Neural cell (in vitro differentiated cells): Measurements from ENCODE around the gene CUEDC1. TPM values are rescaled to one million over a fixed set of nuclear protein-coding genes. Genes with fewer than 3 reads are reported as not detected.

Experiments
- H2AFZ ChIP-seq: fragments of 200-600, 300-800 bp; sonication (generic), shearing (Covaris generic); 2 replicates; pipeline ENCODE4 v1.6.0; 2014; ENCODE audit warnings: low read depth, mild to moderate bottlenecking, antibody characterized with exemption, low read length, moderate library complexity
- H3F3A ChIP-seq: fragments of 200-600 bp; shearing (Covaris generic); 2 replicates; pipeline ENCODE4 v1.6.1; 2016; ENCODE audit warnings: mild to moderate bottlenecking, moderate library complexity, mixed read lengths, antibody characterized with exemption, low read length; ENCODE audit not compliant: insufficient read depth, poor library complexity, severe bottlenecking
- H3K27ac ChIP-seq: fragments of 200-600, 300-800 bp; sonication (generic), shearing (Covaris generic); 2 replicates; pipeline ENCODE4 v1.5.1; 2014; ENCODE audit warnings: mild to moderate bottlenecking, low read length, moderate library complexity
- H3K27me3 ChIP-seq: fragments of 300-800, 200-600 bp; sonication (generic), shearing (Covaris generic); 2 replicates; pipeline ENCODE4 v1.6.0; 2014; ENCODE audit warnings: mild to moderate bottlenecking, low read depth, low read length, moderate library complexity; ENCODE audit not compliant: insufficient read depth
- H3K36me3 ChIP-seq: fragments of 300-800, 200-600 bp; sonication (generic), shearing (Covaris generic); 2 replicates; pipeline ENCODE4 v1.5.1; 2014; ENCODE audit warnings: mild to moderate bottlenecking, antibody characterized with exemption, low read length, moderate library complexity; ENCODE audit not compliant: insufficient read depth
- H3K4me2 ChIP-seq: fragments of 300-800, 200-600 bp; sonication (generic), shearing (Covaris generic); 2 replicates; pipeline ENCODE4 v1.6.0; 2014; ENCODE audit warnings: mild to moderate bottlenecking, low read length
- H3K4me3 ChIP-seq: fragments of 300-800, 200-600 bp; sonication (generic), shearing (Covaris generic); 2 replicates; pipeline ENCODE4 v1.5.1; 2014; ENCODE audit warnings: mild to moderate bottlenecking, low read length, moderate library complexity
- H3K79me2 ChIP-seq: fragments of 200-600 bp; shearing (Covaris generic); replicated peaks from 2 replicates; pipeline ENCODE4 v1.6.0; 2014; ENCODE audit warnings: mild to moderate bottlenecking, low read length, moderate library complexity; ENCODE audit not compliant: insufficient read depth
- H3K9ac ChIP-seq: fragments of 300-800, 200-600 bp; sonication (generic), shearing (Covaris generic); 2 replicates; pipeline ENCODE4 v1.6.1; 2016; ENCODE audit warnings: mild to moderate bottlenecking, low read length, mixed read lengths
- H3K9me2 ChIP-seq: fragments of 200-600 bp; shearing (Covaris generic); 2 replicates; pipeline ENCODE4 v1.6.1; 2016; ENCODE audit warnings: mild to moderate bottlenecking, low read length, mixed read lengths; ENCODE audit not compliant: insufficient read depth
- H3K9me3 ChIP-seq: fragments of 200-600, 300-800 bp; sonication (generic), shearing (Covaris generic); 2 replicates; pipeline ENCODE4 v1.6.1; 2016; ENCODE audit warnings: mild to moderate bottlenecking, mixed run types, low read length, moderate library complexity, mixed read lengths
- H4K20me1 ChIP-seq: fragments of 200-600 bp; shearing (Covaris generic); 2 replicates; pipeline ENCODE4 v1.6.1; 2016; ENCODE audit warnings: mild to moderate bottlenecking, mixed run types; ENCODE audit not compliant: insufficient read depth
- CTCF ChIP-seq: fragments of 450-650 bp; IDR thresholded peaks from 2 replicates; pipeline ENCODE4 v1.5.1; 2014; ENCODE audit warnings: antibody characterized with exemption, mild to moderate bottlenecking, moderate library complexity; ENCODE audit not compliant: poor library complexity, severe bottlenecking
- EP300 ChIP-seq: fragments of 450-650 bp; conservative IDR thresholded peaks from 2 replicates; pipeline ENCODE4 v1.6.1; 2014; ENCODE audit warnings: antibody characterized with exemption, mild to moderate bottlenecking, moderate library complexity; ENCODE audit not compliant: poor library complexity, severe bottlenecking
- EZH2 ChIP-seq: fragments of 200-600, 300-800 bp; shearing (Covaris generic), sonication (generic); IDR thresholded peaks from 2 replicates; pipeline ENCODE4 v1.6.1; 2014; ENCODE audit warnings: antibody characterized with exemption, low read length, borderline replicate concordance, mild to moderate bottlenecking; ENCODE audit not compliant: insufficient read depth, poor library complexity, severe bottlenecking
- MXI1 ChIP-seq: fragments of 450-650 bp; conservative IDR thresholded peaks from 2 replicates; pipeline ENCODE4 v1.6.1; 2014; ENCODE audit warnings: antibody characterized with exemption, mild to moderate bottlenecking; ENCODE audit not compliant: poor library complexity, severe bottlenecking
- POLR2AphosphoS5 ChIP-seq: IDR thresholded peaks from 2 replicates; pipeline ENCODE4 v1.6.1; 2012
- RAD21 ChIP-seq: fragments of 450-650 bp; conservative IDR thresholded peaks from 2 replicates; pipeline ENCODE4 v1.6.1; 2014; ENCODE audit warnings: antibody characterized with exemption, mild to moderate bottlenecking, moderate library complexity
- REST ChIP-seq: IDR thresholded peaks from 2 replicates; pipeline ENCODE4 v1.6.1; 2012; ENCODE audit warnings: borderline replicate concordance
- SMC3 ChIP-seq: fragments of 450-650 bp; conservative IDR thresholded peaks from 2 replicates; pipeline ENCODE4 v1.6.1; 2014; ENCODE audit warnings: antibody characterized with exemption, mild to moderate bottlenecking, moderate library complexity; ENCODE audit not compliant: poor library complexity
- TAF1 ChIP-seq: IDR thresholded peaks from 2 replicates; pipeline ENCODE4 v1.6.1; 2012; ENCODE audit warnings: low read depth
- polyA plus RNA-seq: library from polyadenylated mRNA; depleted of rRNA; stranded (reverse); fragments of >200 nt; gene quantifications from 2 replicates; pipeline ENCODE4 v1.2.3, GENCODE V29; 2014

Gene CUEDC1
- polyA plus RNA-seq, 1 donor from 2014 or later = 27.0 TPM

GRCh38 chr17:57892146-57892819, 62.9 kb downstream of the CUEDC1 start:
- Histone ChIP-seq H4K20me1 (no peaks in the 10 kb centered on the region), H3K9ac (no peak overlapping the region), H3K9me3 (no peaks in the 10 kb centered on the region), H3K9me2 (no peaks in the 10 kb centered on the region), H3F3A (no peaks in the 10 kb centered on the region), H3K4me2 (no peak overlapping the region), H3K27me3 (no peaks in the 10 kb centered on the region), H2AFZ (no peak overlapping the region), H3K36me3 (no peaks in the 10 kb centered on the region), H3K79me2 (no peaks in the 10 kb centered on the region), H3K27ac (no peak overlapping the region), H3K4me3 (no peak overlapping the region)
- TF ChIP-seq RAD21 = peak; percentile 57
- peak; percentile 64 for TF ChIP-seq SMC3
- TF ChIP-seq TAF1 = no peak
- peak; percentile 65 for TF ChIP-seq CTCF

GRCh38 chr17:57890857-57891232, 64.4 kb downstream of the CUEDC1 start:
- H3K9ac ChIP-seq = no peak overlapping the region
- no peak overlapping the region for H3K27ac ChIP-seq
- TF ChIP-seq CTCF (no peak), RAD21 (no peak), POLR2AphosphoS5 (no peak), EP300 (no peak), MXI1 (no peak), SMC3 (no peak), TAF1 (no peak), EZH2 (no peak), REST (no peak)
- no peaks in the 10 kb centered on the region for H3K9me3 ChIP-seq
- no peaks in the 10 kb centered on the region for H3F3A ChIP-seq
- H3K4me3 ChIP-seq = no peak overlapping the region
- H2AFZ ChIP-seq = no peak overlapping the region
- H3K36me3 ChIP-seq = no peaks in the 10 kb centered on the region
- H3K79me2 ChIP-seq = no peaks in the 10 kb centered on the region
- H4K20me1 ChIP-seq = no peaks in the 10 kb centered on the region
- no peak overlapping the region for H3K4me2 ChIP-seq
- H3K27me3 ChIP-seq = no peaks in the 10 kb centered on the region
- no peaks in the 10 kb centered on the region for H3K9me2 ChIP-seq
